ENCODE measurements around the gene NFE2L3.
A peak's percentile ranks its signal among the peaks of the same experiment; 100 is the strongest.
"Not testable (repeated sequence)": the region's sequence is repeated elsewhere in the genome, so short reads cannot be mapped to it uniquely, and the experiment has no call there.

Gene NFE2L3

GRCh38 chr7:26187380-26188205 lies 35.6 kb downstream of the NFE2L3 start:
- no peak for DNase-seq

DNA sequence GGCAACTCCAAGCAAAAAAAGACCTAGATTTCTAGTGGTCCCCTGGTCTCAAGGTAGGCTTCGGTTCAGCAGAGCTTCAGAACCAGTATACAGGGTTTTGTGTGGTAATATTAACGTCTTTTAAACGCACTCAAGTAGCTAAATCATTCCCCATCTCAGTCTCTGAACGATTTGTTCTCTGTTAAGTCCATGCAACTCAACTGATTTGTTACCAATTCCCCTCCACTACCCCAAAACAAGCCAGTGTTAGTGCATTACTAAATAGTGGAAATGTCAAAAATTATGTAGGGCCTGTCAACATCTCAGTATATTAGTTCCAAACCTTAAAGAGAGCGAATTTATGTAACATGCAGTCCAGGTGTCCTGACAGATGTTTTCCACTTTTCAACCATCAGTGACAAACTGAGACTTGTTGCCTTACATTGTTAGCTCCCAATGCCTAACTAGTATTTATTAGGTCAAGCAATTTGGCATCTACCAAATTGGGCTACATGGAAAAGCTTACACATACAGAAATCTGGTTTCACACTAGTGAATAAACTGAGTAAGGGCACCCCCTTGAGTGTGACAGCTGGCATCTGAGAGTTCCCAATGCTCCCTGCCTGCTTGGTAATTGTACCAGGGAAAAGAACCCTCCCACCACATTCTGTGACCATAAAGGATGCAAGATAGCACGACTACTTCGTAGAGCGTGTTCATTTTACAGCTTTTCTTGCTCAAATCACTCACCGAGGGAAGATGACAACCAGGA lies 36.4 kb downstream of the NFE2L3 start:
- DNase-seq = no peak

GRCh38 chr7:26188957-26189541 lies 37.1 kb downstream of the NFE2L3 start:
- no peak for DNase-seq

DNA sequence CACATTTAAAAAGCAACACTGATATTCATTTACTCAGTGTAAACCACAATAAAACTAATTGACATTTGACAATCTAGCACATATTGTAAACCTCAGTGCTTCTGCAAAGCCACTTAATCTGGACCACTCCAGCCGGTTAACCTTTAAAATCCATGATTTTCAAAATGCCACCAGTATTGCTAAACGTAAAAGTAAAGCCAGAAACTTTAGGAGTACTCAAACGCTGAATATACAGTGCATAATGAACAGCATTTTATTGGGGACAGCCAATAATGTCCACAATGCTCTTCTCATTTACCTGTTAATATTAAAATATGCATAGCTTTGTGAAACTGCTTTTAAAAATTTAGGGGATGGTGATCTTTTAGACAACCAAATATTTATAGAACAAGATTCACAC lies 37.7 kb downstream of the NFE2L3 start:
- no peak for DNase-seq

- no peak for DNase-seq
Observed at GRCh38 chr7:26190417-26190869, 38.4 kb downstream of the NFE2L3 start.

- no peak for DNase-seq
Observed at GRCh38 chr7:26191233-26191973, 39.4 kb downstream of the NFE2L3 start.

GRCh38 chr7:26191974-26192479 lies 40.0 kb downstream of the NFE2L3 start:
- DNase-seq = no peak

DNA sequence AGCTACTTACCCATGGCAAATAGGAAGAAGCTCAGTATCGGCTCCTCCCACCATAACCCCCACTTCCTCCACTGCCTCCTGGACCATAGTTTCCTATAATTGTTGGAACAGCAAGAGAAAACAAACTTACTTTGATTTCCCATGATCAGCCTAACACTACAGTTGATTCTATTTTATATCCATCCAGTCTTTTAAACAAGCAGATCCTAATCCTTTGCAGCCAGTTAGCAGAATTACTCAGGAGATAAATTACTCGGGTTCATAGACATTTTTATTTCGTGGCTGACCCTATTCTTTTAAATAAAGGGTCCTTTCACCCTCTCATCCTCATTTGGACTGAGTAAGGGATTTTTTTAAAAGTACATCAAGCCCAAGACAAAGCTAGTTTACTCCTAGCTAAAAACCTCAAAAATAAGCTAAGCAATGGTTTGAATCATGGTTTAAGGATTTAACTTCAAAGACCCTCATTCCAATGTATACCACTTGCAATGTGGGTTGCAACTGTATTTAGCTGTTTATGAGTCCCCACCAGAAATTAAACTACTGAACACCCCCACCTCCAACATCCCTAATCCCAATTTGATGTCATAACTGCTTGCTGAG lies 40.6 kb downstream of the NFE2L3 start:
- no peak for DNase-seq

- no peak for DNase-seq
Observed at GRCh38 chr7:26193432-26194207, 41.6 kb downstream of the NFE2L3 start.

GRCh38 chr7:26194764-26195163 lies 42.8 kb downstream of the NFE2L3 start:
- DNase-seq = not testable (repeated sequence)

- DNase-seq = no peak
Observed at GRCh38 chr7:26195182-26195581, 43.2 kb downstream of the NFE2L3 start.

DNA sequence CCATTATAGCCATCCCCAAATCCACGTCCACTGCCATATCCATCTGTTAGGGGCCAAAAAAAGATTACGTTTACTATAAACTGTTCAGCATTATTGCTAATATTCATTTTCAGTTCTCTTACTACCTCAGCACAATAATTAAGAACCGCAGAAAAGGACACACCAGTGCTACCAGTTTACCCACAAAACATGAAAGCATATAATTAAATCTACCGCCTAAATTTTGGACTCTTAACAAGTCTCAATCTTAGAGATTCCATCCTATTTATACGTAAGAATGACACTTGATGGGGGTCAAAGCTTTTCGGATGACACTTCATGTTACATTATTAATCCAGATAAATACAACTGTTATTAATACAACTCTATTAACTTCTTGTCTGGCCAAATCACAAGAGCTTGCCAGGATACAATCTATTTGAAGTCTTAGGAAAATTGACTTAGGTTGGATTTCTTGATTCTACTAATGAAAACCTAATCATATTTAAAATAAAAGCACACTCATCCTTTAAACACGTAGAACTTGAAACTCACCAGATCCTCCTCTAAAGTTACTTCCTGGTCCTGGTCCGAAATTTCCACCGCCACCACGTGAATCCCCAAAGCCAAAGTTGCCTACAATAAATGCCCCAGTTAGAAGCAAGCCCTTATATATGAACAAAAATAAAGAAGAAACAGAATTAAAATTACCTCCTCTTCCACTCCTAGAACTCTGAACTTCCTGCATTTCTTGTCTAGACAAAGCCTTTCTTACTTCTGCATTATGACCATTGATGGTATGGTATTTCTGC lies 44.1 kb downstream of the NFE2L3 start:
- DNase-seq = no peak

DNA sequence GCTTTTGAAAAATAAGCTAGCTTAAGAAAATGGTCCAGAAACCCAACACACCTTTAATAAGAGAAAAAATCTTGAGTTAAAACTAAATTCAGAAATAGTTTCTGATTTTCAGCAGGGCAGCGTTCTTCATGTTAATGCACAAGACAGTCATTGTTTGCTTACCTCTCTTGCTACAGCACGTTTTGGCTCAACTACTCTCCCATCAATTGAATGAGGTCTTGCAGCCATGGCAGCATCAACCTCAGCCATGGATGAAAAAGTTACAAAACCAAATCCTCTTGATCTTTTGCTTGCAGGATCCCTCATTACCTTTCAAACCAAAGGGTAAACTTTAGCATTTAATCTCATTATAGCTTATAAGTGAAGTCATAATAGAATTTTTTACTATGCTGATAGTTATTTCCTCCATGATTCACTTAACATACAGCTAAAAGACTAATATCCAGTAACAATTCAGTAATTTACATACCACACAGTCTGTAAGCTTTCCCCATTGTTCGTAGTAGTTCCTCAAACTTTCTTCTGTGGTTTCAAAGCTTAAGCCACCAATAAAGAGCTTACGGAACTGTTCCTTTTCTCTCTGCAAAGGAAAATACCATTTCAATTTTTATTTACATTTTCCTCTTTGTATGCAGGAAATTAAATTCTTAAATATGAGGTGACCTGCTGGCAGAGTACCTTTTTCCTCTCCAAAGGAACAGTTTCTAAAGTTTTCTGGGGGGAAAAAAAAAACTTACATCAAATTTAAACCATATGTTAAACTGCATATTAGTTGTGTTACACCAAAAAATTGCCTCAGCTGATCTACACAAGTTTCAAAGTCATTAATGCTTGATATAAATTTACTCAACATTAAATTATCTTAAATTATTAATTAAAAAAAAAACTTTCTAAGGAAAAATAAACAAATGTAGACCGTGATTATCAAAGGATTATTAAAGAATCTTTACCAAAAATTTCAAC lies 45.4 kb downstream of the NFE2L3 start:
- DNase-seq = no peak

- no peak for DNase-seq
Observed at GRCh38 chr7:26198133-26198780, 46.3 kb downstream of the NFE2L3 start.

DNA sequence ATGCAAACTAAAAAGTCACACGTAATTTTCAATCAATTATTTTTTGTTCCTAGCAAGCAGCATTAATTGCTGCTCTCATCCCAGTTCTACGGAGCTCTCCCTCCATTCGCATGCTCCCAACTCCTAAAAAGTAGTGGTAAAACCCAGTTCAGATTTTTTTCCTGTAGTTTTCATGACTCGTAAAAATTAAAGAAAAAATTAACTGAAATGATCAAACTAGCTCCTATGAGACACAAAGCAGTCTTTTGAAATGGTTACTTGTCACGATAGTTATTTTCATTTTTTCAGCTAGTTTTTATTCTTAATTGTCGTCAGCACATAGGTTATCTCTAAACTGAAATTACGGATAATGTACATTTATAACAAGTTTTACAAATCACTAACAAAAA lies 46.8 kb downstream of the NFE2L3 start:
- DNase-seq = no peak

DNA sequence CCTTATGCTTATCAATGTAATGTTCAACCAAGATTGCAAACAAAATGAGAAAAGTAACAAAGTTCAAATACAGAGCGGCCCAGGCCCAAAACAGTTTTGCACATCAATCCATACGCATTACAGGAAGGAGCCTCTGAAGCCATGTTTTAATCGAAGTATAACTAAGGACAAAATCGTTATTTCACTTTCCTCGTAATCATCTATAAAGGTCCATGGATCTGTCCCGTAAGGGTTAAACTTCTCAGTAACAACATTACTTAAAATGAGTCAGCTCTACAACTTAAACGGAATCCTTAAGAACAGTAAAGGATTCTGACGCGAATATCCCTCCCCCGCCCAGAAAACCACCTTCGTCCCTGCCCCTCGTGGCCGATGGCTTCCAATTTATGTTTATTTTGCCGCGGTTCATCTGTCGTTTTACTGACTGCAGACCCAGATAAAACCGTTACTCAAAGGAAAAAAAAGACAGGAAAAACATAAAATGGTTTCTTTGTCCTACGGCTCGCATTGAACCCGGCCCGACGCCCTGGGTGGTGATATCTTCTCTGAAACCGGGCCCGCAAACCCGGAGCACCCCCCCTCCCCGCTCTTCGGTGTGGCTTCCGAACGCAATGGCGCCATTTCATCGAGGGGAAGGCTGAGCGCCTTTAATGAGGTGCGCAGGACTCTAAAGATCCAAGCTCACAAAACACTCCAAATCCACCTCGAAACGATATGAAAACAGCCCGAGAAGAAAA lies 47.5 kb downstream of the NFE2L3 start:
- DNase-seq = peak; percentile 16 to 79

DNA sequence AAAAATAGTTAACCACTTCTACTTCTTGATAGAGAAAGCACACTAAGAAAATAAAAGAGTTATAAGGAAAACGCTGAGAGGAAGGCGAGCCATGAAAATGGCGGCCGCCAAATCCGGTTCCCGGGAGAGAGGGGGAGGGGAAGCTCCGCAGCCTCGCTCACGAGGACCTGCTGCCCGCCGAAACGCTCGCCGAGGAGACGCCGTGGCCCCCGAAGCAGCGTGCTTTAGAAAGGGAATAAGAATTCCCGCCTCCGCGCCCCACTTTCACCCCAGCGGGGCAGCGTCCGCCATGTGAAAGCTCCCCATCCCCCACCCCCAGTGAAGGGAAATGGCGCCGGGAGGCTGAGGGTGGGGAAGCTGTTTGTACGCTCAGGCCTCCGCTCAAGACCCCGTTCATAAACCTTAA lies 48.0 kb downstream of the NFE2L3 start:
- DNase-seq = peak; percentile 32 to 79

Measured in NCI-H187 (cell line).